Measurements from ENCODE around the gene DRAP1.

DNA sequence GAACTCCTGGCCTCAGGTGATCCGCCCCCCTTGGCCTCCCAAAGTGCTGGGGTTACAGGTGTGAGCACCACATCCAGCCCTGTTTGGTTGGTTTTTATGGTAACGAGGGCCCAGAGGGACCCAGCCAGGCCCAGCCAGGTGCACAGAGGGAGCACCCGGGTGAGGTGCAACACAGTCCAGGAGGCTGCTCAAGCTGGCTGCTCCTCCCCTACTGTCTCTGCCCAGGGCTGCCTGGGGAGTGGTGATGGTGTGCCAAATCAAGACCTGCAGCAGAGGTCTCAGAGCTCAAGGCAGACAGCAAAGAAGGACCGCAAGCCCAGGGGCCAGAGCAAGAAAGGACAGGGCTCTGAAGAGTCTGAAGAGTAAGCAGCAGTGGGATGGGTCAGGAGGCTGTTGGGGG lies 27.4 kb downstream of the DRAP1 start:
- TF ChIP-seq, protein P1, sequence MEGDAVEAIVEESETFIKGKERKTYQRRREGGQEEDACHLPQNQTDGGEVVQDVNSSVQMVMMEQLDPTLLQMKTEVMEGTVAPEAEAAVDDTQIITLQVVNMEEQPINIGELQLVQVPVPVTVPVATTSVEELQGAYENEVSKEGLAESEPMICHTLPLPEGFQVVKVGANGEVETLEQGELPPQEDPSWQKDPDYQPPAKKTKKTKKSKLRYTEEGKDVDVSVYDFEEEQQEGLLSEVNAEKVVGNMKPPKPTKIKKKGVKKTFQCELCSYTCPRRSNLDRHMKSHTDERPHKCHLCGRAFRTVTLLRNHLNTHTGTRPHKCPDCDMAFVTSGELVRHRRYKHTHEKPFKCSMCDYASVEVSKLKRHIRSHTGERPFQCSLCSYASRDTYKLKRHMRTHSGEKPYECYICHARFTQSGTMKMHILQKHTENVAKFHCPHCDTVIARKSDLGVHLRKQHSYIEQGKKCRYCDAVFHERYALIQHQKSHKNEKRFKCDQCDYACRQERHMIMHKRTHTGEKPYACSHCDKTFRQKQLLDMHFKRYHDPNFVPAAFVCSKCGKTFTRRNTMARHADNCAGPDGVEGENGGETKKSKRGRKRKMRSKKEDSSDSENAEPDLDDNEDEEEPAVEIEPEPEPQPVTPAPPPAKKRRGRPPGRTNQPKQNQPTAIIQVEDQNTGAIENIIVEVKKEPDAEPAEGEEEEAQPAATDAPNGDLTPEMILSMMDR (IDR thresholded peaks at IDR 0.05): no peak
- no peak for TF ChIP-seq POLR2A (IDR thresholded peaks at IDR 0.05)
